Spleen (tissue), 7 donors: ENCODE measurements around the gene TRIM8.

Experiments
- POLR2A ChIP-seq, 3 donors: fragments of 450-650 bp; IDR thresholded peaks; one replicate each; pipeline ENCODE4 v1.5.1; 2017; ENCODE audit warnings: antibody characterized with exemption in 3 of 3, mild to moderate bottlenecking in 1 of 3
- POLR2AphosphoS5 ChIP-seq, 3 donors: sonication (generic); formaldehyde crosslinking; IDR thresholded peaks; one replicate each; pipeline ENCODE4 v1.5.1; 2017; ENCODE audit warnings: antibody characterized with exemption in 3 of 3
- TF ChIP-seq, protein P1 (sequence below), 11 experiments: fragments of 200-600 bp in 7 of 11; fragments of 450-650 bp in 4 of 11; sonication (generic) in 4 of 11; IDR thresholded peaks in 8 of 11; conservative IDR thresholded peaks in 3 of 11; 1 replicate in 7 of 11; 2 replicates in 4 of 11; pipeline versions ENCODE4 v1.4.0 to v1.8.0; 2016 to 2021; ENCODE audit warnings: antibody characterized with exemption in 11 of 11, inconsistent platforms in 4 of 11, mild to moderate bottlenecking in 1 of 11
- donor health status: DM: no; HTN: no; CAD: no; lungs with moderate emphysema.
- donor health status: DM: no; HTN: no; CAD: no.
- donor health status: DM: no; HTN: no; CAD: no.

DNA sequence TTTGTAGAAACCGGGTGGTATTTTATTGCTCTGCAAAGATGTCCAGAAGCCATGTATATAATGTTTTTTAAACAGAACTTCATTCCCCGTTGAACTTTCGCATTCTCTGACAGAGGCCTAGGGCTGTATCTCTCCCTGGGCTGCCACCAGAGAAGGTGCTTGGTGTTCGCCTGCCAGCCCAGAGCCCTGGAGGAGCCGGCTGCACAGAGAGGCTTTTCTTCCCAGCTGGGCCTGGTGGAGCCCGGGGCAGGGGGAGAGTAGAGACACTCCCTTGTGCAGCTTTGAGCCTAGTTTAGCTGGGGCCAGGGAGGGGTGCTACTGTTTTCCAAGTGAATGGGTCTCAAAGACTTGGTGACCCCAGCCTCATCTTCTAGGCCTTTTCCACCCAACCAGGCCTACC lies 13.6 kb upstream of the TRIM8 start:
- TF ChIP-seq, protein P1, sequence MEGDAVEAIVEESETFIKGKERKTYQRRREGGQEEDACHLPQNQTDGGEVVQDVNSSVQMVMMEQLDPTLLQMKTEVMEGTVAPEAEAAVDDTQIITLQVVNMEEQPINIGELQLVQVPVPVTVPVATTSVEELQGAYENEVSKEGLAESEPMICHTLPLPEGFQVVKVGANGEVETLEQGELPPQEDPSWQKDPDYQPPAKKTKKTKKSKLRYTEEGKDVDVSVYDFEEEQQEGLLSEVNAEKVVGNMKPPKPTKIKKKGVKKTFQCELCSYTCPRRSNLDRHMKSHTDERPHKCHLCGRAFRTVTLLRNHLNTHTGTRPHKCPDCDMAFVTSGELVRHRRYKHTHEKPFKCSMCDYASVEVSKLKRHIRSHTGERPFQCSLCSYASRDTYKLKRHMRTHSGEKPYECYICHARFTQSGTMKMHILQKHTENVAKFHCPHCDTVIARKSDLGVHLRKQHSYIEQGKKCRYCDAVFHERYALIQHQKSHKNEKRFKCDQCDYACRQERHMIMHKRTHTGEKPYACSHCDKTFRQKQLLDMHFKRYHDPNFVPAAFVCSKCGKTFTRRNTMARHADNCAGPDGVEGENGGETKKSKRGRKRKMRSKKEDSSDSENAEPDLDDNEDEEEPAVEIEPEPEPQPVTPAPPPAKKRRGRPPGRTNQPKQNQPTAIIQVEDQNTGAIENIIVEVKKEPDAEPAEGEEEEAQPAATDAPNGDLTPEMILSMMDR (IDR thresholded peaks at IDR 0.05 in 8 of 11, conservative IDR thresholded peaks at IDR 0.05 in 3 of 11) = no peak
- TF ChIP-seq POLR2AphosphoS5 (IDR thresholded peaks at IDR 0.05) (no peak), POLR2A (IDR thresholded peaks at IDR 0.05) (no peak)
